ENCODE measurements around the gene SETDB1.

Gene SETDB1

GRCh38 chr1:150888727-150889126 lies 37.4 kb upstream of the SETDB1 start:
- CTCF ChIA-PET, result no interaction called here
- Histone ChIP-seq H3K36me3 (ENCODE audit: control insufficient read depth in 2 of 2, insufficient read depth in 1 of 2, low read length in 2 of 2) (no peaks in the 10 kb centered on the region), H3K27ac (ENCODE audit: extremely low read depth, low read depth, low read length) (no peak overlapping the region), H3K4me3 (ENCODE audit: low read depth, low read length) (no peak overlapping the region), H3K4me1 (ENCODE audit: control insufficient read depth, insufficient read depth, low read length) (peaks cover 3% of the 10 kb centered on the region), H3K9me3 (ENCODE audit: control insufficient read depth, insufficient read depth, low read depth, low read length) (no peaks in the 10 kb centered on the region)
- TF ChIP-seq ZNF121 (tag by site-specific recombination; IDR thresholded peaks at IDR 0.05) (peak; percentile 75), ZBTB8A (tag by site-specific recombination; IDR thresholded peaks at IDR 0.05) (0 out of 2 replicates have a peak, but pooled peaks have one; percentile 26), ZNF585B (tag by site-specific recombination; IDR thresholded peaks at IDR 0.05) (peak; percentile 78), PRDM2 (tag by site-specific recombination; IDR thresholded peaks at IDR 0.05; ENCODE audit: borderline replicate concordance) (no peak)
- POLR2A ChIA-PET, result no interaction called here

- H3K4me1 ChIP-seq (ENCODE audit: control insufficient read depth, insufficient read depth, low read length), result peaks cover 3% of the 10 kb centered on the region
- H3K27ac ChIP-seq (ENCODE audit: extremely low read depth, low read depth, low read length), result no peak overlapping the region
- ChIA-PET POLR2A (no interaction called here), CTCF (interaction anchor here (1.2 kb wide), 1 partner anchor 106 kb away, joined by 5 read pairs; no protein-coding TSS in a partner anchor)
- no peaks in the 10 kb centered on the region for H3K9me3 ChIP-seq (ENCODE audit: control insufficient read depth, insufficient read depth, low read depth, low read length)
- TF ChIP-seq ZNF404 (tag by site-specific recombination; IDR thresholded peaks at IDR 0.05), result no peak
- H3K36me3 ChIP-seq (ENCODE audit: control insufficient read depth in 2 of 2, insufficient read depth in 1 of 2, low read length in 2 of 2), result no peaks in the 10 kb centered on the region
- no peak overlapping the region for H3K4me3 ChIP-seq (ENCODE audit: low read depth, low read length)
These were observed 36.1 kb upstream of the SETDB1 start for GRCh38 chr1:150890033-150890416.

- Histone ChIP-seq H3K27ac (ENCODE audit: extremely low read depth, low read depth, low read length) (no peak overlapping the region), H3K36me3 (ENCODE audit: control insufficient read depth in 2 of 2, insufficient read depth in 1 of 2, low read length in 2 of 2) (no peaks in the 10 kb centered on the region), H3K4me1 (ENCODE audit: control insufficient read depth, insufficient read depth, low read length) (peaks cover 3% of the 10 kb centered on the region), H3K4me3 (ENCODE audit: low read depth, low read length) (no peak overlapping the region), H3K9me3 (ENCODE audit: control insufficient read depth, insufficient read depth, low read depth, low read length) (no peaks in the 10 kb centered on the region)
- TF ChIP-seq ZNF121 (tag by site-specific recombination; IDR thresholded peaks at IDR 0.05) (peak; percentile 73), ZNF394 (tag by site-specific recombination; IDR thresholded peaks at IDR 0.05; ENCODE audit: borderline replicate concordance) (no peak)
- TF ChIP-seq, protein P1, sequence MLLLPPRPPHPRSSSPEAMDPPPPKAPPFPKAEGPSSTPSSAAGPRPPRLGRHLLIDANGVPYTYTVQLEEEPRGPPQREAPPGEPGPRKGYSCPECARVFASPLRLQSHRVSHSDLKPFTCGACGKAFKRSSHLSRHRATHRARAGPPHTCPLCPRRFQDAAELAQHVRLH (tag by site-specific recombination; IDR thresholded peaks at IDR 0.05), result no peak
- ChIA-PET POLR2A (no interaction called here), CTCF (interaction anchor here (0.7 to 0.9 kb wide), 2 partner anchors 33 to 41 kb away, joined by 3 to 4 read pairs; partner anchors contain the start of gene SETDB1)
These were observed 32.7 kb upstream of the SETDB1 start for GRCh38 chr1:150893336-150893913.

DNA sequence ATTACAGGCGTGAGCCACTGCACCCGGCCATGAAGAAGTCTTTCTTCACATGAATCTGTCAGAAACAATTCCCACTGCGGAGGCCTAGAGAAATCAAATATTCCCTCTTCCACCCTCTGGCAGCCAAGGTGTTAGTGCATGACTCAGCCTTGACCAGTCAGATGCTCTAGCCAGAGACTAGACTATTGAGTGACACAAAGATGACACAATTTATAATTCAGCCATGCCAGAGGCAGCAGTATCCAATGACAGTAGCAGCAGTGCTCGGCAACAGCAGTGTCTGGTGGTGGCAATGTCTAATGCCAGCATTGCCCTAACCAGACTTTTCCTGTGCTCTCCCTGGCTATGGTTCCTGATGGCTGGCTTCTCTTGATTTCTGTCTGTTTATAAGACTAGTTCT lies 30.5 kb upstream of the SETDB1 start:
- no peak overlapping the region for H3K27ac ChIP-seq (ENCODE audit: extremely low read depth, low read depth, low read length)
- no peak overlapping the region for H3K4me3 ChIP-seq (ENCODE audit: low read depth, low read length)
- no peaks in the 10 kb centered on the region for H3K9me3 ChIP-seq (ENCODE audit: control insufficient read depth, insufficient read depth, low read depth, low read length)
- TF ChIP-seq, protein P2, sequence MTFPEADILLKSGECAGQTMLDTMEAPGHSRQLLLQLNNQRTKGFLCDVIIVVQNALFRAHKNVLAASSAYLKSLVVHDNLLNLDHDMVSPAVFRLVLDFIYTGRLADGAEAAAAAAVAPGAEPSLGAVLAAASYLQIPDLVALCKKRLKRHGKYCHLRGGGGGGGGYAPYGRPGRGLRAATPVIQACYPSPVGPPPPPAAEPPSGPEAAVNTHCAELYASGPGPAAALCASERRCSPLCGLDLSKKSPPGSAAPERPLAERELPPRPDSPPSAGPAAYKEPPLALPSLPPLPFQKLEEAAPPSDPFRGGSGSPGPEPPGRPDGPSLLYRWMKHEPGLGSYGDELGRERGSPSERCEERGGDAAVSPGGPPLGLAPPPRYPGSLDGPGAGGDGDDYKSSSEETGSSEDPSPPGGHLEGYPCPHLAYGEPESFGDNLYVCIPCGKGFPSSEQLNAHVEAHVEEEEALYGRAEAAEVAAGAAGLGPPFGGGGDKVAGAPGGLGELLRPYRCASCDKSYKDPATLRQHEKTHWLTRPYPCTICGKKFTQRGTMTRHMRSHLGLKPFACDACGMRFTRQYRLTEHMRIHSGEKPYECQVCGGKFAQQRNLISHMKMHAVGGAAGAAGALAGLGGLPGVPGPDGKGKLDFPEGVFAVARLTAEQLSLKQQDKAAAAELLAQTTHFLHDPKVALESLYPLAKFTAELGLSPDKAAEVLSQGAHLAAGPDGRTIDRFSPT (tag by site-specific recombination; IDR thresholded peaks at IDR 0.05), result no peak
- TF ChIP-seq SP7 (tag by site-specific recombination; IDR thresholded peaks at IDR 0.05) (peak; percentile 23; the same call in 1 of the 2 replicates), OSR2 (tag by site-specific recombination; IDR thresholded peaks at IDR 0.05) (peak; percentile 70), ZNF184 (tag by site-specific recombination; IDR thresholded peaks at IDR 0.05) (peak; percentile 55; the same call in 1 of the 2 replicates), KLF8 (tag by site-specific recombination; IDR thresholded peaks at IDR 0.05) (0 out of 2 replicates have a peak, but pooled peaks have one; percentile 12)
- CTCF ChIA-PET, result interaction anchor here (0.8 to 1.9 kb wide), 2 partner anchors 11 to 27 kb away, joined by 3 to 8 read pairs; no protein-coding TSS in a partner anchor
- H3K36me3 ChIP-seq (ENCODE audit: control insufficient read depth in 2 of 2, insufficient read depth in 1 of 2, low read length in 2 of 2), result no peaks in the 10 kb centered on the region
- peaks cover 3% of the 10 kb centered on the region for H3K4me1 ChIP-seq (ENCODE audit: control insufficient read depth, insufficient read depth, low read length)
- POLR2A ChIA-PET, result no interaction called here

Measured in HEK293 (cell line).